Ovary (tissue), 9 donors: ENCODE measurements around the gene SLC38A10. TPM values are rescaled to one million over a fixed set of nuclear protein-coding genes. Genes with fewer than 3 reads are reported as not detected.

Experiments used
- DNase-seq, 5 donors: peaks; one replicate each; pipeline ENCODE4 v3.0.0-alpha.2; 2019 to 2020
- H3K27ac ChIP-seq, 2 donors: fragments of 200-600 bp; one replicate each; pipeline versions ENCODE4 v1.5.1 to v1.8.0; 2019 to 2022
- H3K27me3 ChIP-seq: fragments of 200-600 bp; one replicate; pipeline ENCODE4 v1.8.0; 2022
- H3K36me3 ChIP-seq: fragments of 200-600 bp; sonication (generic); one replicate; pipeline ENCODE4 v1.5.1; 2019
- H3K4me1 ChIP-seq: one replicate; pipeline ENCODE4 v1.8.1; 2013; ENCODE audit warnings: mild to moderate bottlenecking, moderate library complexity; ENCODE audit not compliant: insufficient read depth
- H3K4me3 ChIP-seq: fragments of 200-600 bp; sonication (generic); one replicate; pipeline ENCODE4 v1.5.1; 2017
- H3K9me3 ChIP-seq, 2 donors: fragments of 200-600 bp in 1 of 2; sonication (generic) in 1 of 2; one replicate each; pipeline versions ENCODE4 v1.5.1 to v1.8.1; 2013 to 2019; ENCODE audit warnings: mild to moderate bottlenecking in 1 of 2, moderate library complexity in 1 of 2
- CTCF ChIP-seq, 3 donors: fragments of 450-650 bp in 2 of 3; fragments of 200-600 bp in 1 of 3; IDR thresholded peaks; one replicate each; pipeline versions ENCODE4 v1.5.1 to v1.8.0; 2016 to 2022; ENCODE audit warnings: antibody characterized with exemption in 3 of 3, mild to moderate bottlenecking in 1 of 3
- EP300 ChIP-seq: sonication (generic); formaldehyde crosslinking; IDR thresholded peaks from one replicate; pipeline ENCODE4 v1.6.1; 2017; ENCODE audit warnings: antibody characterized with exemption
- POLR2A ChIP-seq: fragments of 450-650 bp; IDR thresholded peaks from one replicate; pipeline ENCODE4 v1.6.1; 2017; ENCODE audit warnings: antibody characterized with exemption, mild to moderate bottlenecking, moderate library complexity
- WGBS, 3 donors: extraction: QIAGEN DNeasy Blood & Tissue Kit in 1 of 3; methylation state at CpG; one replicate each; pipeline versions ENCODE4 v1.1.5 to v1.1.7; 2013 to 2017; 5-methylcytosine and 5-hydroxymethylcytosine counted together
- intact Hi-C, 4 donors: fragments of 100-400 bp; cut with DNase I; formaldehyde crosslinking; loops; one replicate each; pipeline versions ENCODE4 v1.11.0 to v1.15.1; 2022 to 2023
- polyA plus RNA-seq, 2 donors: library from polyadenylated mRNA; stranded (reverse); fragments of 200-250 nt in 1 of 2; fragments of 350-450 nt in 1 of 2; fragmentation: Illumina TruSeq in 1 of 2; extraction: RNeasy Lipid Tissue Mini Kit (QIAGEN cat#74804) in 1 of 2; gene quantifications; one replicate each; pipeline ENCODE4 v1.2.3, GENCODE V29; 2013 to 2014
- total RNA-seq, 7 donors: library from RNA; depleted of rRNA in 2 of 7; stranded (reverse); fragments of >200 nt in 2 of 7; fragmentation: NEBNext Ultra II Directional in 3 of 7; extraction: Animal tissue kit (Norgen Biotek cat#: 25700) in 3 of 7; gene quantifications; one replicate each; pipeline versions ENCODE4 v1.1.0 to v1.2.4, GENCODE V29; 2016 to 2023
- donor health status: DM: no; HTN: no; CAD: no; lungs with moderate emphysema.
- donor health status: DM: no; HTN: no; CAD: no.
- donor health status: Bipolar disorder and iron deficiency.
- donor health status: DM: yes; HTN: yes; CAD: no.
- donor health status: DM: no; HTN: no; CAD: no.
- donor health status: DM: yes; HTN: yes; CAD: no.

SLC38A10 gene
- total and polyA plus RNA-seq, 9 donors = 11.5 to 75.7 (median 64.3) TPM

GRCh38 chr17:81303385-81303784, 8.3 kb upstream of the SLC38A10 start:
- no peak overlapping the region for H3K4me3 ChIP-seq
- 88 to 93% (median 88%) methylated on average over 10 to 11 of the region's 11 CpGs for WGBS, 3 donors

DNA sequence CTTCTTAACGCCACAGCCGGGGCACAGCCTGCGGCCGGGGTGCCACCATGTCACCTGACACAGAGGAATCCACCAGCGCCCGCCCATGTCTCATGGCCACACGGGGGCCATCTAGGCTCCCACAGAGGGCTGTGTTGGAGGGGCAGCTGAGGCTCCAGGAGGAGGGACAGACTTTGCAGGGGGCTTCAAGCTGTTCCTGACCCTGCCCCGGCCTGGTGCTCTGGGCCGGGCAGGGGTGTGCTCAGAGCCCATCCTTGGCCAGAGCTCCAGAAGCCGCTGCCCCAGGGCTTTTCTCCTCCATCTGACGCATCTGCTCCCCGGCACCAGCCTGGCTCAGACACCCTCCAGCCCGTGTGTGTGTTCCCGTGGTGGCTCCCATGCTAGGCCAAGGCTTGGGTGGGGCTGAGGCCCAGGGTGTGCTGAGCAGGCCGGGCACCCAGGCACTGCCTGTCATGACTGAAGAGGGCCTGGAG, 7.8 kb upstream of the SLC38A10 start:
- 83 to 88% (median 84%) methylated on average over 15 of the region's 15 CpGs for WGBS, 3 donors
- no peaks in the 10 kb centered on the region for H3K36me3 ChIP-seq

More at GRCh38 chr17:81303385-81303784, 8.3 kb upstream of the SLC38A10 start:
- no peaks in the 10 kb centered on the region for H3K27me3 ChIP-seq
- DNase-seq = no peak
- no peak overlapping the region for H3K27ac ChIP-seq
- TF ChIP-seq CTCF (IDR thresholded peaks at IDR 0.05) (no peak), EP300 (no peak), POLR2A (no peak)
- H3K4me1 ChIP-seq = no peaks in the 10 kb centered on the region
- H3K36me3 ChIP-seq = no peaks in the 10 kb centered on the region
- intact Hi-C loops = no loop called here
- H3K9me3 ChIP-seq = no peaks in the 10 kb centered on the region

DNA sequence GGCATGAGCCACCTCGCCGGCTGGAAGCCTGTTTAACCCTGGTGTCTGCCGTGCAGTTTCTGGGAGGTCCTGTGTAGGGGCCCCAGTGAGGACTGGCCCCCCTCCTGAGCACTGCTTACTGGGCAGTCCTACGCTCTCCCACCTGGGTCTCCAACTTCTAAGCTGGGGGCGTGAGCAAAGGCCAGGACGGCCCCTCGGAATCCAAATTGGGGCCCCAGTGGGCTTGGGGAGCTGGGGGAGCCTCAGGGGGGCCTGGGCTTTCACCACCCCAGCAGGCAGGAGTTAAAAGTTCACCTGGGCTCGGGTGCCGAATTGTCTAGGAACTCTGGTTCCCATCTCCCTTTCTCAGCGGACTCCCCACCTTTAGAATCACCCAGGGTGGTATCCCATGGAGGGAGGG, 7.2 kb upstream of the SLC38A10 start:
- DNase-seq = no peak
- H3K9me3 ChIP-seq = no peaks in the 10 kb centered on the region
- no peak overlapping the region for H3K4me3 ChIP-seq
- intact Hi-C loops = no loop called here
- WGBS, 3 donors = 80 to 89% (median 82%) methylated on average over 10 of the region's 10 CpGs
- TF ChIP-seq POLR2A = no peak
- no peaks in the 10 kb centered on the region for H3K36me3 ChIP-seq
- H3K4me1 ChIP-seq = no peaks in the 10 kb centered on the region
- H3K27ac ChIP-seq = no peak overlapping the region
- H3K27me3 ChIP-seq = no peaks in the 10 kb centered on the region

More for the DNA sequence above, 7.8 kb upstream of the SLC38A10 start:
- no peaks in the 10 kb centered on the region for H3K9me3 ChIP-seq
- no peak for DNase-seq
- no peaks in the 10 kb centered on the region for H3K4me1 ChIP-seq
- intact Hi-C loops = no loop called here
- no peak overlapping the region for H3K27ac ChIP-seq
- TF ChIP-seq EP300 (no peak), POLR2A (no peak), CTCF (IDR thresholded peaks at IDR 0.05) (no peak)
- no peak overlapping the region for H3K4me3 ChIP-seq
- H3K27me3 ChIP-seq = no peaks in the 10 kb centered on the region

GRCh38 chr17:81301195-81302144, 6.4 kb upstream of the SLC38A10 start:
- intact Hi-C loops = no loop called here
- no peak for DNase-seq
- H3K27me3 ChIP-seq = no peaks in the 10 kb centered on the region
- TF ChIP-seq POLR2A (no peak), CTCF (IDR thresholded peaks at IDR 0.05) (no peak)
- 55 to 61% (median 61%) methylated on average over 36 to 37 of the region's 37 CpGs for WGBS, 3 donors
- no peak overlapping the region for H3K4me3 ChIP-seq
- no peak overlapping the region for H3K27ac ChIP-seq
- no peaks in the 10 kb centered on the region for H3K9me3 ChIP-seq
- no peaks in the 10 kb centered on the region for H3K36me3 ChIP-seq
- H3K4me1 ChIP-seq = no peaks in the 10 kb centered on the region
